Measurements from ENCODE around the gene PHF12.

DNA sequence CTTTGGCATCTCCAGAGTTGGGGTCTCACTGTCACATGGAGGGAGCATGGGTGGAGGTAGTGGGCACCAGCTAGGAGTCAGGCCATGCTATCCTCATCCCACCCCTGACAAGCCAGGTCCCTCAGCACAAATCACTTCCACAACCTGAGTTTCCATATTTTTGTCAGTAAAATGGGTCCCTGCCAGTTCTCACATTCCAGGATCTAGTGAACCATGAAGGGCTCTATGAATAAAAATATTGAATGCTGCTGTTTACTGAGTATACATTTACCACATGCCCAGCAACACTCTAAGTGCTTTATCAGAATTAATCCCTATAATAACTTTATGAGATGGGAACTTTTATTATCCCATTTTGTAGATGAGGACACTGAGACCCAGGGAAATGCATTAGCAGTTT is 37.7 kb upstream of the PHF12 start:
- TF ChIP-seq, protein P1, sequence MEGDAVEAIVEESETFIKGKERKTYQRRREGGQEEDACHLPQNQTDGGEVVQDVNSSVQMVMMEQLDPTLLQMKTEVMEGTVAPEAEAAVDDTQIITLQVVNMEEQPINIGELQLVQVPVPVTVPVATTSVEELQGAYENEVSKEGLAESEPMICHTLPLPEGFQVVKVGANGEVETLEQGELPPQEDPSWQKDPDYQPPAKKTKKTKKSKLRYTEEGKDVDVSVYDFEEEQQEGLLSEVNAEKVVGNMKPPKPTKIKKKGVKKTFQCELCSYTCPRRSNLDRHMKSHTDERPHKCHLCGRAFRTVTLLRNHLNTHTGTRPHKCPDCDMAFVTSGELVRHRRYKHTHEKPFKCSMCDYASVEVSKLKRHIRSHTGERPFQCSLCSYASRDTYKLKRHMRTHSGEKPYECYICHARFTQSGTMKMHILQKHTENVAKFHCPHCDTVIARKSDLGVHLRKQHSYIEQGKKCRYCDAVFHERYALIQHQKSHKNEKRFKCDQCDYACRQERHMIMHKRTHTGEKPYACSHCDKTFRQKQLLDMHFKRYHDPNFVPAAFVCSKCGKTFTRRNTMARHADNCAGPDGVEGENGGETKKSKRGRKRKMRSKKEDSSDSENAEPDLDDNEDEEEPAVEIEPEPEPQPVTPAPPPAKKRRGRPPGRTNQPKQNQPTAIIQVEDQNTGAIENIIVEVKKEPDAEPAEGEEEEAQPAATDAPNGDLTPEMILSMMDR (IDR thresholded peaks at IDR 0.05; ENCODE audit: low read depth, low read length, poor library complexity, severe bottlenecking) = no peak
- TF ChIP-seq EZH2phosphoT487 (IDR thresholded peaks at IDR 0.05; ENCODE audit: borderline replicate concordance, low read length) = no peak
